ENCODE results near the gene SH2B3. TPM values are rescaled to one million over a fixed set of nuclear protein-coding genes. Genes with fewer than 3 reads are reported as not detected.

The SH2B3 gene
- total RNA-seq, 1 donor from 2014 or later, result 36.4 TPM

GRCh38 chr12:111419784-111420183 lies 14.1 kb downstream of the SH2B3 start:
- no peak for DNase-seq (ENCODE audit: extremely low spot score, unreplicated experiment)
- no peak for TF ChIP-seq CTCF (IDR thresholded peaks at IDR 0.05)
- Mint-ChIP-seq H3K27me3 (ENCODE audit: unreplicated experiment) (no peaks in the 10 kb centered on the region), H3K36me3 (ENCODE audit: unreplicated experiment) (peaks cover 13% of the 10 kb centered on the region), H3K27ac (ENCODE audit: unreplicated experiment) (peak overlapping the region; percentile 14), H3K4me3 (ENCODE audit: unreplicated experiment) (no peak overlapping the region), H3K9me3 (ENCODE audit: unreplicated experiment) (no peaks in the 10 kb centered on the region), H3K4me1 (ENCODE audit: unreplicated experiment) (peaks cover 14% of the 10 kb centered on the region)

GRCh38 chr12:111420494-111420893 lies 14.8 kb downstream of the SH2B3 start:
- H3K4me3 Mint-ChIP-seq (ENCODE audit: unreplicated experiment), result no peak overlapping the region
- peaks cover 13% of the 10 kb centered on the region for H3K36me3 Mint-ChIP-seq (ENCODE audit: unreplicated experiment)
- H3K4me1 Mint-ChIP-seq (ENCODE audit: unreplicated experiment), result peaks cover 16% of the 10 kb centered on the region
- H3K27ac Mint-ChIP-seq (ENCODE audit: unreplicated experiment), result no peak overlapping the region
- DNase-seq (ENCODE audit: extremely low spot score, unreplicated experiment), result no peak
- no peaks in the 10 kb centered on the region for H3K27me3 Mint-ChIP-seq (ENCODE audit: unreplicated experiment)
- TF ChIP-seq CTCF (IDR thresholded peaks at IDR 0.05), result no peak
- no peaks in the 10 kb centered on the region for H3K9me3 Mint-ChIP-seq (ENCODE audit: unreplicated experiment)

- H3K27ac Mint-ChIP-seq (ENCODE audit: unreplicated experiment), result peak overlapping the region; percentile 41
- no peak for DNase-seq (ENCODE audit: extremely low spot score, unreplicated experiment)
- no peak for TF ChIP-seq CTCF (IDR thresholded peaks at IDR 0.05)
- H3K36me3 Mint-ChIP-seq (ENCODE audit: unreplicated experiment), result peaks cover 10% of the 10 kb centered on the region
- H3K4me1 Mint-ChIP-seq (ENCODE audit: unreplicated experiment), result peaks cover 27% of the 10 kb centered on the region
- no peak overlapping the region for H3K4me3 Mint-ChIP-seq (ENCODE audit: unreplicated experiment)
- H3K9me3 Mint-ChIP-seq (ENCODE audit: unreplicated experiment), result no peaks in the 10 kb centered on the region
- H3K27me3 Mint-ChIP-seq (ENCODE audit: unreplicated experiment), result no peaks in the 10 kb centered on the region
Measured at GRCh38 chr12:111424189-111424792, 18.6 kb downstream of the SH2B3 start.

GRCh38 chr12:111424793-111425251 lies 19.1 kb downstream of the SH2B3 start:
- peak overlapping the region; percentile 41 for H3K27ac Mint-ChIP-seq (ENCODE audit: unreplicated experiment)
- no peaks in the 10 kb centered on the region for H3K27me3 Mint-ChIP-seq (ENCODE audit: unreplicated experiment)
- TF ChIP-seq CTCF (IDR thresholded peaks at IDR 0.05), result no peak
- DNase-seq (ENCODE audit: extremely low spot score, unreplicated experiment), result no peak
- no peak overlapping the region for H3K4me3 Mint-ChIP-seq (ENCODE audit: unreplicated experiment)
- peaks cover 30% of the 10 kb centered on the region for H3K4me1 Mint-ChIP-seq (ENCODE audit: unreplicated experiment)
- H3K9me3 Mint-ChIP-seq (ENCODE audit: unreplicated experiment), result no peaks in the 10 kb centered on the region
- peaks cover 10% of the 10 kb centered on the region for H3K36me3 Mint-ChIP-seq (ENCODE audit: unreplicated experiment)

GRCh38 chr12:111425655-111426054 lies 19.9 kb downstream of the SH2B3 start:
- no peak for DNase-seq (ENCODE audit: extremely low spot score, unreplicated experiment)
- Mint-ChIP-seq H3K4me1 (ENCODE audit: unreplicated experiment) (peaks cover 37% of the 10 kb centered on the region), H3K4me3 (ENCODE audit: unreplicated experiment) (no peak overlapping the region)

More at GRCh38 chr12:111425655-111426054, 19.9 kb downstream of the SH2B3 start:
- Mint-ChIP-seq H3K36me3 (ENCODE audit: unreplicated experiment) (peaks cover 7% of the 10 kb centered on the region), H3K27me3 (ENCODE audit: unreplicated experiment) (no peaks in the 10 kb centered on the region), H3K9me3 (ENCODE audit: unreplicated experiment) (no peaks in the 10 kb centered on the region), H3K27ac (ENCODE audit: unreplicated experiment) (peak overlapping the region; percentile 33)
- TF ChIP-seq CTCF (IDR thresholded peaks at IDR 0.05), result no peak
